Panc1 (cell line): Measurements from ENCODE around the gene SLC27A4. TPM values are rescaled to one million over a fixed set of nuclear protein-coding genes. Genes with fewer than 3 reads are reported as not detected.

Experiments
- ATAC-seq: fragments of 200-7000 bp; cut with Tn5 transposase; 2 replicates; pipeline ENCODE4 v1.9.1; 2020; ENCODE audit warnings: mild to moderate bottlenecking, moderate library complexity
- BruUV-seq: library from RNA; stranded (reverse); fragments of 400-500 nt; replicated peaks from 2 replicates; lab custom pipeline; 2021; lab: Mats Ljungman, UMichigan
- CTCF ChIA-PET: fragments of 300-600 bp; sonication (Branson Sonifier 250); formaldehyde crosslinking; loops from one replicate; lab custom pipeline; 2022; ENCODE audit warnings: antibody characterized with exemption; lab: Charles Lee
- POLR2A ChIA-PET: fragments of 300-600 bp; sonication (Branson Sonifier 250); formaldehyde crosslinking; loops from one replicate; lab custom pipeline; 2022; ENCODE audit warnings: antibody characterized with exemption; lab: Charles Lee
- DNase-seq: peaks from one replicate; pipeline ENCODE4 v3.0.0-alpha.2; 2010; ENCODE audit warnings: low read depth, low spot score
- H3K27ac ChIP-seq: 2 replicates; pipeline ENCODE4 v1.5.1; 2011; ENCODE audit warnings: mild to moderate bottlenecking, low read length, inconsistent platforms
- H3K27me3 ChIP-seq: fragments of 200-500 bp; sonication (Bioruptor generic); 2 replicates; pipeline ENCODE4 v1.6.0; 2014; ENCODE audit warnings: low read length, inconsistent platforms; ENCODE audit not compliant: control insufficient read depth, insufficient read depth
- H3K36me3 ChIP-seq: fragments of 200-500 bp; sonication (Bioruptor generic); 2 replicates; pipeline ENCODE4 v1.5.1; 2014; ENCODE audit warnings: inconsistent platforms, mild to moderate bottlenecking, low read length, moderate library complexity; ENCODE audit not compliant: control insufficient read depth, insufficient read depth
- H3K4me1 ChIP-seq: 2 replicates; pipeline ENCODE4 v1.5.1; 2011; ENCODE audit warnings: inconsistent platforms, mild to moderate bottlenecking, low read length, moderate library complexity; ENCODE audit not compliant: control insufficient read depth, insufficient read depth
- H3K4me3 ChIP-seq, 2 experiments: 2 replicates each; pipeline ENCODE4 v1.5.1; 2011 to 2012; ENCODE audit warnings: low read depth in 2 of 2, low read length in 2 of 2, mild to moderate bottlenecking in 2 of 2, inconsistent platforms in 1 of 2, moderate library complexity in 1 of 2
- H3K9me3 ChIP-seq: fragments of 200-500 bp; sonication (Bioruptor generic); 2 replicates; pipeline ENCODE4 v1.5.1; 2014; ENCODE audit warnings: low read depth, mild to moderate bottlenecking, inconsistent platforms, low read length, moderate library complexity; ENCODE audit not compliant: control insufficient read depth, insufficient read depth
- POLR2AphosphoS5 ChIP-seq: IDR thresholded peaks from 2 replicates; pipeline ENCODE4 v1.6.1; 2012; ENCODE audit warnings: mild to moderate bottlenecking, low read depth, low read length, moderate library complexity
- SIN3A ChIP-seq: IDR thresholded peaks from 2 replicates; pipeline ENCODE4 v1.6.1; 2012; ENCODE audit warnings: low read depth, mild to moderate bottlenecking, low read length, moderate library complexity, borderline replicate concordance; ENCODE audit not compliant: insufficient read depth
- TCF7L2 ChIP-seq: IDR thresholded peaks from 2 replicates; pipeline ENCODE4 v1.6.1; 2011; ENCODE audit warnings: mild to moderate bottlenecking, low read depth, low read length, inconsistent platforms
- in situ Hi-C: cut with HindIII; loops from 2 replicates; pipeline ENCODE4 v1.10.0; 2016; ENCODE audit warnings: low sequenced_read_pairs, low pct_unique_long_range_greater_than_20kb
- intact Hi-C: fragments of 100-400 bp; cut with micrococcal nuclease; formaldehyde crosslinking; loops from one replicate; pipeline ENCODE4 v1.10.0; 2022; ENCODE audit not compliant: unreplicated experiment
- total RNA-seq: library from RNA; stranded (reverse); gene quantifications from one replicate; pipeline ENCODE4 v1.2.1, GENCODE V29; 2021; ENCODE audit not compliant: unreplicated experiment
- TF ChIP-seq, protein P1 (sequence below), 2 experiments: IDR thresholded peaks; 2 replicates each; pipeline ENCODE4 v1.6.1; 2011 to 2012; ENCODE audit warnings: low read depth in 2 of 2, control low read depth in 1 of 2, low read length in 1 of 2, mild to moderate bottlenecking in 1 of 2, moderate library complexity in 1 of 2; ENCODE audit not compliant: insufficient read depth in 1 of 2
- TF ChIP-seq, protein P2 (sequence below): fragments of 450-650 bp; IDR thresholded peaks from 2 replicates; pipeline ENCODE4 v1.5.1; 2017; ENCODE audit warnings: mild to moderate bottlenecking

Gene SLC27A4
- total RNA-seq, 1 experiment from 2014 or later, result 20.3 TPM

DNA sequence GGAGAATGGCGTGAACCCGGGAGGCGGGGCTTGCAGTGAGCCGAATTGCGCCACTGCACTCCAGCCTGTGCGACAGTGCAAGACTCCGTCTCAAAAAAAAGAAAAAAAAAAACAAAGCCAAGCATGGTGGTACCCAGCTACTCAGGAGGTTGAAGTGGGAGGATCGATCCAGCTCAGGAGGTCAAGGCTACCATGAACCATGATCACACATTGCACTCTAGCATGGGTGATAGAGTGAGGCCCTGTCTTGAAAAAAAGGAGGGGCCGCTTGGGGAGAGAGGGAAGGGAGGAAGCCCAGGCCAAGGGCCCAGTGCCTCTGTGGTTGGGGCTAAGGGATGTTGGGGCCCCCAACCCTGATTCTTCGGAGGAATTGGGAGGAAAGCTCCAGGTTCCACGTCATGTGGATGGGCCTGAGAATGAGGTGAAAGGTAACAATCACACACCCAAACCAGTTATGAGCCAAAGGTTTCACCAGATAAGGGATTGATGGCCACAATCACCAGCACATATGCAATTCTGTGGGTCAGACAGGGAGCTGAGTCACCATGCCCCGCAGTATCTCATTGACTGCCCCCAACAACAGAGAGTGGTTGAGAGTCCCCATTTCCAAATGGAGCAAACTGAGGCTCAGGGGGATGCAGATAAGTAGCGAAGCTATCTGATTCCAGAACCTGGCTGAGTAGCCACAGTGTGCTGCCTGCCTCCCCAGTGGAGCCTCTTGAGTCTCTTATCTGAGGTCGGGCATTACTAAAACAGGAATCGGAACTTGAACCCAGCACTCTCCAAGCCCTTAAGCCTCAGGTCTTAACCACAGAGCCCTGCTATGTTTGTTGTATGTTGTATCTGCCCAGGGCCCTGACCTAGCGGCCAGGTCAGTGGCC lies 43.7 kb upstream of the SLC27A4 start:
- Histone ChIP-seq H3K36me3 (no peaks in the 10 kb centered on the region), H3K4me3 (no peak overlapping the region), H3K9me3 (no peaks in the 10 kb centered on the region), H3K27me3 (no peaks in the 10 kb centered on the region), H3K4me1 (peaks cover 3% of the 10 kb centered on the region), H3K27ac (no peak overlapping the region)
- POLR2A ChIA-PET, result no interaction called here
- in situ Hi-C loops, result no loop called here
- no TSS peak for BruUV-seq
- TF ChIP-seq, protein P1, sequence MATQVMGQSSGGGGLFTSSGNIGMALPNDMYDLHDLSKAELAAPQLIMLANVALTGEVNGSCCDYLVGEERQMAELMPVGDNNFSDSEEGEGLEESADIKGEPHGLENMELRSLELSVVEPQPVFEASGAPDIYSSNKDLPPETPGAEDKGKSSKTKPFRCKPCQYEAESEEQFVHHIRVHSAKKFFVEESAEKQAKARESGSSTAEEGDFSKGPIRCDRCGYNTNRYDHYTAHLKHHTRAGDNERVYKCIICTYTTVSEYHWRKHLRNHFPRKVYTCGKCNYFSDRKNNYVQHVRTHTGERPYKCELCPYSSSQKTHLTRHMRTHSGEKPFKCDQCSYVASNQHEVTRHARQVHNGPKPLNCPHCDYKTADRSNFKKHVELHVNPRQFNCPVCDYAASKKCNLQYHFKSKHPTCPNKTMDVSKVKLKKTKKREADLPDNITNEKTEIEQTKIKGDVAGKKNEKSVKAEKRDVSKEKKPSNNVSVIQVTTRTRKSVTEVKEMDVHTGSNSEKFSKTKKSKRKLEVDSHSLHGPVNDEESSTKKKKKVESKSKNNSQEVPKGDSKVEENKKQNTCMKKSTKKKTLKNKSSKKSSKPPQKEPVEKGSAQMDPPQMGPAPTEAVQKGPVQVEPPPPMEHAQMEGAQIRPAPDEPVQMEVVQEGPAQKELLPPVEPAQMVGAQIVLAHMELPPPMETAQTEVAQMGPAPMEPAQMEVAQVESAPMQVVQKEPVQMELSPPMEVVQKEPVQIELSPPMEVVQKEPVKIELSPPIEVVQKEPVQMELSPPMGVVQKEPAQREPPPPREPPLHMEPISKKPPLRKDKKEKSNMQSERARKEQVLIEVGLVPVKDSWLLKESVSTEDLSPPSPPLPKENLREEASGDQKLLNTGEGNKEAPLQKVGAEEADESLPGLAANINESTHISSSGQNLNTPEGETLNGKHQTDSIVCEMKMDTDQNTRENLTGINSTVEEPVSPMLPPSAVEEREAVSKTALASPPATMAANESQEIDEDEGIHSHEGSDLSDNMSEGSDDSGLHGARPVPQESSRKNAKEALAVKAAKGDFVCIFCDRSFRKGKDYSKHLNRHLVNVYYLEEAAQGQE (IDR thresholded peaks at IDR 0.05; ENCODE audit: insufficient read depth in 1 of 2, low read depth in 2 of 2, low read length in 1 of 2), result no peak
- TF ChIP-seq POLR2AphosphoS5, result no peak
- TF ChIP-seq SIN3A, result no peak
- TF ChIP-seq, protein P2, sequence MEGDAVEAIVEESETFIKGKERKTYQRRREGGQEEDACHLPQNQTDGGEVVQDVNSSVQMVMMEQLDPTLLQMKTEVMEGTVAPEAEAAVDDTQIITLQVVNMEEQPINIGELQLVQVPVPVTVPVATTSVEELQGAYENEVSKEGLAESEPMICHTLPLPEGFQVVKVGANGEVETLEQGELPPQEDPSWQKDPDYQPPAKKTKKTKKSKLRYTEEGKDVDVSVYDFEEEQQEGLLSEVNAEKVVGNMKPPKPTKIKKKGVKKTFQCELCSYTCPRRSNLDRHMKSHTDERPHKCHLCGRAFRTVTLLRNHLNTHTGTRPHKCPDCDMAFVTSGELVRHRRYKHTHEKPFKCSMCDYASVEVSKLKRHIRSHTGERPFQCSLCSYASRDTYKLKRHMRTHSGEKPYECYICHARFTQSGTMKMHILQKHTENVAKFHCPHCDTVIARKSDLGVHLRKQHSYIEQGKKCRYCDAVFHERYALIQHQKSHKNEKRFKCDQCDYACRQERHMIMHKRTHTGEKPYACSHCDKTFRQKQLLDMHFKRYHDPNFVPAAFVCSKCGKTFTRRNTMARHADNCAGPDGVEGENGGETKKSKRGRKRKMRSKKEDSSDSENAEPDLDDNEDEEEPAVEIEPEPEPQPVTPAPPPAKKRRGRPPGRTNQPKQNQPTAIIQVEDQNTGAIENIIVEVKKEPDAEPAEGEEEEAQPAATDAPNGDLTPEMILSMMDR, result no peak
- no peak for DNase-seq
- intact Hi-C loops, result loop anchor here (10.0 kb wide), 2 partner anchors 48 to 118 kb away; partner anchors contain the start of gene SLC27A4
- CTCF ChIA-PET, result no interaction called here
- no peak for ATAC-seq

DNA sequence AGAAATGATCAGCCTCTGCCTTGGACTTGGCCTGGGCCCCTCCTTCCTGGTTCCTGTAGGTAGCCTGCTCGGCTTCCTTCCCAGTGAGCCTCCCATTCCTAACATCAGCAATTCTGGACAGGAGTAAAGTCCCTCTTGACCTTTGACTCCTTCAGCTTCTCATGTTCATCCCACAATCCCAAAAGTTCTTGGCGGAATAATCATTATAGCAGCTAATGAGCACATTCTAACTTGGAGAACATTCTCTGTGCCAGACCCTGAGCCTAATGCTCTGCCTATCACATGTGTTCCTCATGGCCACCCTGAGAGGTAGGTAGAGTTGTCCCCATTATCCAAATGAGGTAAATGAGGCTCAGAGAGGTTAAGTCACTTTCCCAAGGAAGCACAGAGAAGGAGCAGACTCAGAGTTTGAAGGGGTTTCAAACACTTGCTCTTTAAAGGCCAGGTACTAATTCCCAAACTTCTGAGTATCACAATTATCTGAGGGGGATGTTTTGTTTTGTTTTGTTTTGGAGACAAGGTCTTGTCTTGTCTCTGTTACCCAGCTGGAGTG lies 43.0 kb upstream of the SLC27A4 start:
- in situ Hi-C loops, result no loop called here
- intact Hi-C loops, result loop anchor here (10.0 kb wide), 2 partner anchors 48 to 118 kb away; partner anchors contain the start of gene SLC27A4
- POLR2A ChIA-PET, result no interaction called here

More for the DNA sequence above, 43.0 kb upstream of the SLC27A4 start:
- peaks cover 3% of the 10 kb centered on the region for H3K4me1 ChIP-seq
- no peak for DNase-seq
- no peak for ATAC-seq
- H3K27ac ChIP-seq, result no peak overlapping the region
- H3K9me3 ChIP-seq, result no peaks in the 10 kb centered on the region
- H3K27me3 ChIP-seq, result no peaks in the 10 kb centered on the region
- H3K4me3 ChIP-seq, result no peak overlapping the region
- TF ChIP-seq SIN3A (no peak), POLR2AphosphoS5 (no peak), TCF7L2 (no peak)
- TF ChIP-seq, protein P1 (IDR thresholded peaks at IDR 0.05; ENCODE audit: insufficient read depth in 1 of 2, low read depth in 2 of 2, low read length in 1 of 2), result no peak
- TF ChIP-seq, protein P2, result no peak
- BruUV-seq, result no TSS peak
- no peaks in the 10 kb centered on the region for H3K36me3 ChIP-seq
- CTCF ChIA-PET, result no interaction called here
